ENCODE measurements around the gene ABHD16B. TPM values are rescaled to one million over a fixed set of nuclear protein-coding genes. Genes with fewer than 3 reads are reported as not detected.

The ABHD16B gene
- total and polyA plus RNA-seq, 8 donors: 0.37 to 0.43 TPM; not detected in 6

DNA sequence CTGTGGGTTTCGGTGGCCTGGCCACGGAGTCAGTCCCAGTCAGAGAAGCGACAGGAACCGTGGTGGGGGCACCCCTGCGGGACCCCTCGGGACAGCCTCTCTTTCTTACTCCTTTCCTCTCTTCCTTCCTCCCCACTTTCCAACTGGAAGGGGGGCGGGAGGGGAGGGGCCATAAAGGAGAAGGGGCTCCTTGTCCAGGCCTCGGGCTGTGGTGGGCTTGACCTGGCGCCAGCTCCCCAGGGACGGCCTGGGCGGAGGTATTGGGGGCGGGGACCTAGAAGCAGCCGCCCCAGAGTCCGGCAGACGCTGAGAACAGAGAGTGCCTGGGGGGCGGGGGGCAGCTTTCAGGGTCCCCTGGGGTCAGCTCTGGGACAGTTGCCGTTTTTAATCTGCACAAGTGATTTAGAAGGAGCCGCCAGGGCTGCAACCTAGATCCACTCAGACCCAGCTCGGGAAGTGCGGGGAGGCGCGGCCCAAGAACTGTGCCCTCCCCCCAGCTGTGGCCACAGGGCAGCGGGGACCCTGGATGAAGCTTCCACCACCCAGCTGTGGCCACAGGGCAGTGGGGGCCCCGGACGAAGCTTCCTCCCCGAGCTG, 6.4 kb upstream of the ABHD16B start:
- 9 to 17% (median 12%) methylated on average over 12 to 26 of the region's 26 CpGs for WGBS, 5 donors
- H3K4me1 ChIP-seq: peaks cover 30 to 57% (median 52%) of the 10 kb centered on the region in 4 donors
- peaks cover 0 to 77% (median 33%) of the 10 kb centered on the region in 3 donors for H3K27me3 ChIP-seq
- no peaks in the 10 kb centered on the region for H3K9me3 ChIP-seq
- peak in 1 of 2 donors; percentile 66 for DNase-seq
- peak overlapping the region in 3 of 4 donors; percentile 14 to 20 (median 19) for H3K4me3 ChIP-seq
- H3K27ac ChIP-seq: peak overlapping the region; percentile 28 to 75 (median 66)
- no peaks in the 10 kb centered on the region for H3K36me3 ChIP-seq
- TF ChIP-seq EP300 (IDR thresholded peaks at IDR 0.05) (no peak), CTCF (IDR thresholded peaks at IDR 0.05) (no peak), POLR2A (IDR thresholded peaks at IDR 0.05) (no peak), POLR2AphosphoS5 (IDR thresholded peaks at IDR 0.05) (no peak)
- intact Hi-C loops (cut with DNase I; ENCODE audit: low total_unique reads): no loop called here

- 5 to 36% (median 21%) methylated on average over 4 to 36 of the region's 36 CpGs for WGBS, 5 donors
- TF ChIP-seq CTCF (IDR thresholded peaks at IDR 0.05) (no peak), POLR2AphosphoS5 (IDR thresholded peaks at IDR 0.05) (no peak), EP300 (IDR thresholded peaks at IDR 0.05) (no peak), POLR2A (IDR thresholded peaks at IDR 0.05) (no peak)
- peaks cover 0 to 75% (median 33%) of the 10 kb centered on the region in 3 donors for H3K27me3 ChIP-seq
Measured at GRCh38 chr20:63855363-63856097, 5.8 kb upstream of the ABHD16B start.

DNA sequence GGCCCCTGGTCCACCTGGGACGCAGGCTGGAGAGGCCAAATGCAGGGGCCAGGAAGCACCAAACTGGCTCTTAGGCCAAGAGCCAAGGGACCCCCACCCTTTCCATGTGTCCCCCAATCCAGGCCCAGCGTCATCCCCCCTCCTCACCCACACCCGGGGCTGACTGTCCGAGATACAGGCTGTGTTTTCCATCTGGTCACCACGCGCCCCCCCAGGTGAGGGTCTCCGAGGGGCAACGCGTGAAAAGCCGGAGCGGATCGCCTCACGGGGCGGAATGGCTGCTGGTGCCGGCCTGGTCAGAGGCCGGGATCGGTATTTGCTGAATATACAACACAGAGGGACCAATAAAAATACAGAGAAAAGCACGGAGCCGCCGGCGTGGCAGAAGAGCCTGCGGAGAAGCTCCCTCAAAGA, 5.2 kb upstream of the ABHD16B start:
- 49 to 75% (median 55%) methylated on average over 21 to 22 of the region's 22 CpGs for WGBS, 5 donors
- H3K4me3 ChIP-seq: no peak overlapping the region
- H3K9me3 ChIP-seq: no peaks in the 10 kb centered on the region
- H3K27ac ChIP-seq: no peak overlapping the region
- peaks cover 30 to 61% (median 55%) of the 10 kb centered on the region in 4 donors for H3K4me1 ChIP-seq
- peaks cover 0 to 71% (median 33%) of the 10 kb centered on the region in 3 donors for H3K27me3 ChIP-seq
- TF ChIP-seq EP300 (IDR thresholded peaks at IDR 0.05): no peak
- no peak for TF ChIP-seq POLR2A (IDR thresholded peaks at IDR 0.05)
- no peak for TF ChIP-seq POLR2AphosphoS5 (IDR thresholded peaks at IDR 0.05)
- no peak for TF ChIP-seq CTCF (IDR thresholded peaks at IDR 0.05)
- peak in 1 of 2 donors; percentile 36 for DNase-seq
- H3K36me3 ChIP-seq: peaks cover 0 to 6% (median under 1%) of the 10 kb centered on the region in 4 donors
- intact Hi-C loops (cut with DNase I; ENCODE audit: low total_unique reads): no loop called here

More at GRCh38 chr20:63855363-63856097, 5.8 kb upstream of the ABHD16B start:
- DNase-seq: peak in 1 of 2 donors; percentile 59
- peak overlapping the region in 3 of 4 donors; percentile 14 to 20 (median 19) for H3K4me3 ChIP-seq
- H3K4me1 ChIP-seq: peaks cover 30 to 57% (median 54%) of the 10 kb centered on the region in 4 donors
- peak overlapping the region; percentile 10 to 75 (median 66) for H3K27ac ChIP-seq
- H3K9me3 ChIP-seq: no peaks in the 10 kb centered on the region
- intact Hi-C loops (cut with DNase I; ENCODE audit: low total_unique reads): no loop called here
- no peaks in the 10 kb centered on the region for H3K36me3 ChIP-seq

DNA sequence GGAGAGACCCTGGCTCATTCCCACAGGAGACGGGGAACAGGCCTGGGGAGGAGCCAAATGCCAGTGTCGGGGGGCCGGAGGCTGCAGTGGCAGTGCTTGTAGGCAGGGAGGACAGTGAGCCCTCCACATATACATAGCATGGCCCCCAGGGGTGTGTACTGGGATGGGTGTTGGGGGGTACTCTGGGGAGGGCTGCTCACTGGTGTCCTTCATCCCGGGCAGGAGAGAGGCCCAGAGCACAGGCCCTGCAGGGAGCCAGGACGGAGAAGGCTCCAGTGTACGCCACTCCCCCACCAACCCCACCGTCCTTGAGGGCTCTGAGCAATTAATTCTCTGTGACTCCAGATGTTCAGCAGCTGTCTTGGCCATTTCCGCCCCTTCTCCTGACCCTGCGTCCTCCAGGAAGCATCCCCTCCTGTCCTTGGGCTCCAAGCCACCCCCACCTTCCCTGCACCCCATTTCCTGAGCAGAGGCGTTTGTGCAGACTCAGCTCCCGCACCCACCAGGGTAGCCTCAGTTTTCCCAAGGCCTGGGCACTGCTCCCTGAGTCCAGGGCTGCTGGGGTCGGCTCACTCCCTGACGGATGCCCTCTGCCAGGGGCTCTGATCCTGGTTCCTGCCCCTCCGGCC, 3.4 kb upstream of the ABHD16B start:
- peak in 1 of 2 donors; percentile 74 for DNase-seq
- Histone ChIP-seq H3K4me1 (peaks cover 30 to 72% (median 58%) of the 10 kb centered on the region in 4 donors), H3K27me3 (peaks cover 0 to 59% (median 33%) of the 10 kb centered on the region in 3 donors), H3K4me3 (no peak overlapping the region), H3K27ac (peak overlapping the region; percentile 17 to 59 (median 54)), H3K9me3 (no peaks in the 10 kb centered on the region), H3K36me3 (peaks cover 0 to 23% (median 17%) of the 10 kb centered on the region in 4 donors)
- intact Hi-C loops (cut with DNase I; ENCODE audit: low total_unique reads): no loop called here
- 15 to 28% (median 25%) methylated on average over 11 to 14 of the region's 14 CpGs for WGBS, 5 donors
- TF ChIP-seq CTCF (IDR thresholded peaks at IDR 0.05) (no peak), POLR2AphosphoS5 (IDR thresholded peaks at IDR 0.05) (no peak), POLR2A (IDR thresholded peaks at IDR 0.05) (no peak), EP300 (IDR thresholded peaks at IDR 0.05) (no peak)

Measured in stomach (tissue), 9 donors.